GM12878 (cell line): Measurements from ENCODE around the gene NEAT1. TPM values are rescaled to one million over a fixed set of nuclear protein-coding genes. Genes with fewer than 3 reads are reported as not detected.

Experiments
- CBX3 ChIP-seq: fragments of 200-600 bp; sonication (generic); IDR thresholded peaks from 2 replicates; pipeline ENCODE4 v1.6.1; 2016; ENCODE audit warnings: low read depth, borderline replicate concordance
- NFXL1 ChIP-seq: fragments of 450-650 bp; IDR thresholded peaks from 2 replicates; pipeline ENCODE4 v1.6.1; 2017; ENCODE audit warnings: antibody characterized with exemption, mild to moderate bottlenecking, borderline replicate concordance
- NFYB ChIP-seq: IDR thresholded peaks from 2 replicates; pipeline ENCODE4 v1.6.1; 2011; ENCODE audit warnings: low read depth, mild to moderate bottlenecking, low read length, improper control_type of control experiment, moderate library complexity; ENCODE audit not compliant: insufficient read depth
- NR2C1 ChIP-seq: fragments of 450-650 bp; IDR thresholded peaks from 2 replicates; pipeline ENCODE4 v1.6.1; 2017; ENCODE audit warnings: antibody characterized with exemption, mild to moderate bottlenecking, moderate library complexity
- POLR2AphosphoS2 ChIP-seq: IDR thresholded peaks from 2 replicates; pipeline ENCODE4 v1.6.1; 2011; ENCODE audit warnings: low read depth, mild to moderate bottlenecking, low read length, improper control_type of control experiment, moderate library complexity
- POU2F2 ChIP-seq: IDR thresholded peaks from 3 replicates; pipeline ENCODE4 v1.6.1; 2011; ENCODE audit warnings: low read depth, mild to moderate bottlenecking, low read length, borderline replicate concordance
- RAD51 ChIP-seq: fragments of 450-650 bp; IDR thresholded peaks from 2 replicates; pipeline ENCODE4 v1.6.1; 2016; ENCODE audit warnings: moderate library complexity, mild to moderate bottlenecking, inconsistent platforms
- SPI1 ChIP-seq: IDR thresholded peaks from 2 replicates; pipeline ENCODE4 v1.6.1; 2011; ENCODE audit warnings: low read depth, mild to moderate bottlenecking, low read length, moderate library complexity, borderline replicate concordance; ENCODE audit not compliant: insufficient read depth
- SRF ChIP-seq, 2 experiments: IDR thresholded peaks; 2 replicates each; pipeline ENCODE4 v1.6.1; 2011; ENCODE audit warnings: low read depth in 2 of 2, low read length in 2 of 2, mild to moderate bottlenecking in 1 of 2, moderate library complexity in 1 of 2
- ZBED1 ChIP-seq: IDR thresholded peaks from 2 replicates; pipeline ENCODE4 v1.6.1; 2016; ENCODE audit warnings: borderline replicate concordance
- polyA plus RNA-seq, 11 experiments: library from polyadenylated mRNA; depleted of rRNA in 4 of 11; unstranded in 6 of 11; stranded (reverse) in 5 of 11; fragments of >200 nt; fragmentation: Nextera tagmentation in 4 of 11; fragmentation: Illumina TruSeq in 1 of 11; extraction: Ambion mirVana in 4 of 11; extraction: Trizol in 1 of 11; gene quantifications; 1 replicate in 1 of 11; 2 replicates in 10 of 11; pipeline versions ENCODE4 v1.2.1 to v1.2.3, GENCODE V29; 2011 to 2016; ENCODE audit warnings: inconsistent platforms in 2 of 11, missing spikeins in 2 of 11, low read depth in 1 of 11
- total RNA-seq, 4 experiments: library from RNA; depleted of rRNA in 3 of 4; stranded (reverse); fragments of >200 nt in 3 of 4; fragmentation: Illumina TruSeq in 1 of 4; extraction: Trizol in 1 of 4; gene quantifications; 2 replicates each; pipeline versions ENCODE4 v1.2.1 to v1.2.3, GENCODE V29; 2013 to 2021
- TF ChIP-seq, protein P1 (sequence below): IDR thresholded peaks from 2 replicates; pipeline ENCODE4 v1.6.1; 2012; ENCODE audit warnings: low read depth, low read length, improper control_type of control experiment
- TF ChIP-seq, protein P2 (sequence below): IDR thresholded peaks from 2 replicates; pipeline ENCODE4 v1.6.1; 2011; ENCODE audit warnings: borderline replicate concordance, low read depth, mild to moderate bottlenecking, moderate library complexity, mixed read lengths, low read length; ENCODE audit not compliant: insufficient read depth; ENCODE audit errors: extremely low read length
- TF ChIP-seq, protein P3 (sequence below): IDR thresholded peaks from 2 replicates; pipeline ENCODE4 v1.6.1; 2012; ENCODE audit warnings: low read depth, low read length, improper control_type of control experiment
- TF ChIP-seq, protein P4 (sequence below): fragments of 450-650 bp; IDR thresholded peaks from 2 replicates; pipeline ENCODE4 v1.6.1; 2016; ENCODE audit warnings: mild to moderate bottlenecking
- TF ChIP-seq, protein P5 (sequence below): IDR thresholded peaks from 2 replicates; pipeline ENCODE4 v1.6.1; 2011; ENCODE audit warnings: low read depth, low read length, improper control_type of control experiment, borderline replicate concordance
- TF ChIP-seq, protein P6 (sequence below): fragments of 150-350 bp; IDR thresholded peaks from 2 replicates; pipeline ENCODE4 v1.6.1; 2016; ENCODE audit warnings: low read depth, low read length

NEAT1 gene
- total and polyA plus RNA-seq, 10 of the 15 experiments (the other 5 are each of a cell fraction or from before 2014, with no cell fraction given): 13.6 to 328 (median 69.4) TPM

DNA sequence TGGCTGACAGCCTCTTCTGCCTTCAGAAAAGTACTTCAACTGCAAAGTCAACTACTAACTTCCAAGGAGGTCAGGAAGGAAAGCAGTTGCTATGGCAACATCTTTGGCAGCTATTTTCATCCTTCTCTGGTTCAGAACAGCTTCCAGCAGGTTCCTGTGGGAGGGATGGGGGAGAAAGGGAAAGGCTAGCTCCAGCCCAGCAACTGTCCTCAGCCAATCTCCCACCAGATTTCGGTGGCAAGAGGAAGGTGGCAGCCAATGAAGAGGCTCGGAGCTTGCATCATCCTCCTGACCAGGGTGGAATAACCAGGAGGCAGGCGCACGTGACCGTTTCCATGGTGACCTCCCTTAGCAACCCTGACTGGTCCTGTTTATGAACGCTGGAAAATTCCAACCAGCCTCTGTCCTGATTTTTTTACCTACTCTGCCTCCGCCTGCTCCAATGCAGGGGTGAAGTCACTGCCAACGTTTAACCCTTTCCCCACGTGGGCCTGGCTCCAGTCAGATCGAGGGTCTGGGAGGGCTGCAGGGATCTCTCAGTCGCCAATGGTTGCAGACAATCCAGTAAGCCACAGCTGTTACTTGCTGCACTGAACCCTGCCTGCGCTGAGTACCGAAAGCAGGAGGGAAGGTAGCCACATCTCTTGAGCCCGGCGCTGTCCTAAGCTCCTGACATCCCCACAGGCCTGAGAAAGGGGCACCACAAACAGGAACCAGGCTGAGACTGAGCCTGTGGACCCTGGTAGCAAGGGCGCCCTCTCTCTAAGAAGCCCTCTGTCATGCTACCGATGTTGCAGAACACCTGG lies 65.1 kb downstream of the NEAT1 start (continued):
- TF ChIP-seq NFYB: peak; percentile 93
- TF ChIP-seq POLR2AphosphoS2: no peak
- peak; percentile 92 for TF ChIP-seq RAD51
- TF ChIP-seq SRF (IDR thresholded peaks at IDR 0.05; ENCODE audit: low read depth in 2 of 2, low read length in 2 of 2): no peak
- TF ChIP-seq CBX3: no peak
- TF ChIP-seq, protein P1, sequence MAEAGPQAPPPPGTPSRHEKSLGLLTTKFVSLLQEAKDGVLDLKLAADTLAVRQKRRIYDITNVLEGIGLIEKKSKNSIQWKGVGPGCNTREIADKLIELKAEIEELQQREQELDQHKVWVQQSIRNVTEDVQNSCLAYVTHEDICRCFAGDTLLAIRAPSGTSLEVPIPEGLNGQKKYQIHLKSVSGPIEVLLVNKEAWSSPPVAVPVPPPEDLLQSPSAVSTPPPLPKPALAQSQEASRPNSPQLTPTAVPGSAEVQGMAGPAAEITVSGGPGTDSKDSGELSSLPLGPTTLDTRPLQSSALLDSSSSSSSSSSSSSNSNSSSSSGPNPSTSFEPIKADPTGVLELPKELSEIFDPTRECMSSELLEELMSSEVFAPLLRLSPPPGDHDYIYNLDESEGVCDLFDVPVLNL: no peak
- TF ChIP-seq, protein P2, sequence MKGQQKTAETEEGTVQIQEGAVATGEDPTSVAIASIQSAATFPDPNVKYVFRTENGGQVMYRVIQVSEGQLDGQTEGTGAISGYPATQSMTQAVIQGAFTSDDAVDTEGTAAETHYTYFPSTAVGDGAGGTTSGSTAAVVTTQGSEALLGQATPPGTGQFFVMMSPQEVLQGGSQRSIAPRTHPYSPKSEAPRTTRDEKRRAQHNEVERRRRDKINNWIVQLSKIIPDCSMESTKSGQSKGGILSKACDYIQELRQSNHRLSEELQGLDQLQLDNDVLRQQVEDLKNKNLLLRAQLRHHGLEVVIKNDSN: peak; percentile 94
- no peak for TF ChIP-seq NFXL1
- TF ChIP-seq NR2C1: no peak
- TF ChIP-seq, protein P3, sequence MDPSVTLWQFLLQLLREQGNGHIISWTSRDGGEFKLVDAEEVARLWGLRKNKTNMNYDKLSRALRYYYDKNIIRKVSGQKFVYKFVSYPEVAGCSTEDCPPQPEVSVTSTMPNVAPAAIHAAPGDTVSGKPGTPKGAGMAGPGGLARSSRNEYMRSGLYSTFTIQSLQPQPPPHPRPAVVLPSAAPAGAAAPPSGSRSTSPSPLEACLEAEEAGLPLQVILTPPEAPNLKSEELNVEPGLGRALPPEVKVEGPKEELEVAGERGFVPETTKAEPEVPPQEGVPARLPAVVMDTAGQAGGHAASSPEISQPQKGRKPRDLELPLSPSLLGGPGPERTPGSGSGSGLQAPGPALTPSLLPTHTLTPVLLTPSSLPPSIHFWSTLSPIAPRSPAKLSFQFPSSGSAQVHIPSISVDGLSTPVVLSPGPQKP: no peak
- no peak for TF ChIP-seq ZBED1
- TF ChIP-seq, protein P4, sequence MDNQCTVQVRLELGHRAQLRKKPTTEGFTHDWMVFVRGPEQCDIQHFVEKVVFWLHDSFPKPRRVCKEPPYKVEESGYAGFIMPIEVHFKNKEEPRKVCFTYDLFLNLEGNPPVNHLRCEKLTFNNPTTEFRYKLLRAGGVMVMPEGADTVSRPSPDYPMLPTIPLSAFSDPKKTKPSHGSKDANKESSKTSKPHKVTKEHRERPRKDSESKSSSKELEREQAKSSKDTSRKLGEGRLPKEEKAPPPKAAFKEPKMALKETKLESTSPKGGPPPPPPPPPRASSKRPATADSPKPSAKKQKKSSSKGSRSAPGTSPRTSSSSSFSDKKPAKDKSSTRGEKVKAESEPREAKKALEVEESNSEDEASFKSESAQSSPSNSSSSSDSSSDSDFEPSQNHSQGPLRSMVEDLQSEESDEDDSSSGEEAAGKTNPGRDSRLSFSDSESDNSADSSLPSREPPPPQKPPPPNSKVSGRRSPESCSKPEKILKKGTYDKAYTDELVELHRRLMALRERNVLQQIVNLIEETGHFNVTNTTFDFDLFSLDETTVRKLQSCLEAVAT: 0 out of 2 replicates have a peak, but pooled peaks have one; percentile 17
- no peak for TF ChIP-seq SPI1
- no peak for TF ChIP-seq POU2F2
- TF ChIP-seq, protein P5, sequence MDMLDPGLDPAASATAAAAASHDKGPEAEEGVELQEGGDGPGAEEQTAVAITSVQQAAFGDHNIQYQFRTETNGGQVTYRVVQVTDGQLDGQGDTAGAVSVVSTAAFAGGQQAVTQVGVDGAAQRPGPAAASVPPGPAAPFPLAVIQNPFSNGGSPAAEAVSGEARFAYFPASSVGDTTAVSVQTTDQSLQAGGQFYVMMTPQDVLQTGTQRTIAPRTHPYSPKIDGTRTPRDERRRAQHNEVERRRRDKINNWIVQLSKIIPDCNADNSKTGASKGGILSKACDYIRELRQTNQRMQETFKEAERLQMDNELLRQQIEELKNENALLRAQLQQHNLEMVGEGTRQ: peak; percentile 84
- TF ChIP-seq, protein P6, sequence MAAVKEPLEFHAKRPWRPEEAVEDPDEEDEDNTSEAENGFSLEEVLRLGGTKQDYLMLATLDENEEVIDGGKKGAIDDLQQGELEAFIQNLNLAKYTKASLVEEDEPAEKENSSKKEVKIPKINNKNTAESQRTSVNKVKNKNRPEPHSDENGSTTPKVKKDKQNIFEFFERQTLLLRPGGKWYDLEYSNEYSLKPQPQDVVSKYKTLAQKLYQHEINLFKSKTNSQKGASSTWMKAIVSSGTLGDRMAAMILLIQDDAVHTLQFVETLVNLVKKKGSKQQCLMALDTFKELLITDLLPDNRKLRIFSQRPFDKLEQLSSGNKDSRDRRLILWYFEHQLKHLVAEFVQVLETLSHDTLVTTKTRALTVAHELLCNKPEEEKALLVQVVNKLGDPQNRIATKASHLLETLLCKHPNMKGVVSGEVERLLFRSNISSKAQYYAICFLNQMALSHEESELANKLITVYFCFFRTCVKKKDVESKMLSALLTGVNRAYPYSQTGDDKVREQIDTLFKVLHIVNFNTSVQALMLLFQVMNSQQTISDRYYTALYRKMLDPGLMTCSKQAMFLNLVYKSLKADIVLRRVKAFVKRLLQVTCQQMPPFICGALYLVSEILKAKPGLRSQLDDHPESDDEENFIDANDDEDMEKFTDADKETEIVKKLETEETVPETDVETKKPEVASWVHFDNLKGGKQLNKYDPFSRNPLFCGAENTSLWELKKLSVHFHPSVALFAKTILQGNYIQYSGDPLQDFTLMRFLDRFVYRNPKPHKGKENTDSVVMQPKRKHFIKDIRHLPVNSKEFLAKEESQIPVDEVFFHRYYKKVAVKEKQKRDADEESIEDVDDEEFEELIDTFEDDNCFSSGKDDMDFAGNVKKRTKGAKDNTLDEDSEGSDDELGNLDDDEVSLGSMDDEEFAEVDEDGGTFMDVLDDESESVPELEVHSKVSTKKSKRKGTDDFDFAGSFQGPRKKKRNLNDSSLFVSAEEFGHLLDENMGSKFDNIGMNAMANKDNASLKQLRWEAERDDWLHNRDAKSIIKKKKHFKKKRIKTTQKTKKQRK: no peak
